Calu3 (cell line): Measurements from ENCODE around the gene ACAP2. TPM values are rescaled to one million over a fixed set of nuclear protein-coding genes. Genes with fewer than 3 reads are reported as not detected.

ENCODE experiments used
- BruUV-seq: library from RNA; stranded (reverse); fragments of 400-500 nt; replicated peaks from 2 replicates; lab custom pipeline; 2021; lab: Mats Ljungman, UMichigan
- CTCF ChIA-PET: fragments of 300-600 bp; sonication (Branson Sonifier 250); formaldehyde crosslinking; loops from one replicate; lab custom pipeline; 2022; ENCODE audit warnings: antibody characterized with exemption; lab: Charles Lee
- DNase-seq: peaks from one replicate; pipeline ENCODE4 v3.0.0; 2022
- H3K27ac Mint-ChIP-seq: one replicate; pipeline ENCODE4 v1.8.0; 2022; ENCODE audit warnings: mixed read lengths; ENCODE audit not compliant: unreplicated experiment
- H3K27me3 Mint-ChIP-seq: one replicate; pipeline ENCODE4 v1.8.0; 2022; ENCODE audit warnings: mixed read lengths; ENCODE audit not compliant: unreplicated experiment
- H3K36me3 Mint-ChIP-seq: one replicate; pipeline ENCODE4 v1.8.0; 2022; ENCODE audit warnings: mild to moderate bottlenecking, moderate library complexity, mixed read lengths; ENCODE audit not compliant: insufficient read depth, unreplicated experiment
- H3K4me1 Mint-ChIP-seq: one replicate; pipeline ENCODE4 v1.8.0; 2022; ENCODE audit warnings: mild to moderate bottlenecking, low read depth, mixed read lengths; ENCODE audit not compliant: unreplicated experiment
- H3K4me3 Mint-ChIP-seq: one replicate; pipeline ENCODE4 v1.8.0; 2022; ENCODE audit warnings: mild to moderate bottlenecking, low read depth, moderate library complexity, mixed read lengths; ENCODE audit not compliant: unreplicated experiment
- H3K9me3 Mint-ChIP-seq: one replicate; pipeline ENCODE4 v1.8.0; 2022; ENCODE audit warnings: low read depth, mixed read lengths; ENCODE audit not compliant: unreplicated experiment
- CTCF ChIP-seq: fragments of 200-600 bp; IDR thresholded peaks from one replicate; pipeline ENCODE4 v1.8.0; 2022; ENCODE audit warnings: antibody characterized with exemption; ENCODE audit not compliant: unreplicated experiment
- intact Hi-C: fragments of 100-400 bp; cut with micrococcal nuclease; formaldehyde crosslinking; loops from one replicate; pipeline ENCODE4 v1.10.0; 2022; ENCODE audit not compliant: unreplicated experiment
- total RNA-seq: library from RNA; stranded (reverse); gene quantifications from 2 replicates; pipeline ENCODE4 v1.2.3, GENCODE V29; 2022

The ACAP2 gene
- total RNA-seq, 1 experiment from 2014 or later: 74.0 TPM

GRCh38 chr3:195461594-195462307 lies 18.9 kb upstream of the ACAP2 start:
- no peak for TF ChIP-seq CTCF
- no peak overlapping the region for H3K4me3 Mint-ChIP-seq
- no peak overlapping the region for H3K27ac Mint-ChIP-seq
- intact Hi-C loops: no loop called here
- no peaks in the 10 kb centered on the region for H3K36me3 Mint-ChIP-seq
- H3K9me3 Mint-ChIP-seq: no peaks in the 10 kb centered on the region
- no TSS peak for BruUV-seq
- CTCF ChIA-PET: interaction anchor here (0.6 kb wide), 1 partner anchor 372 kb away, joined by 3 read pairs; no protein-coding TSS in a partner anchor
- no peaks in the 10 kb centered on the region for H3K27me3 Mint-ChIP-seq
- H3K4me1 Mint-ChIP-seq: peaks cover 7% of the 10 kb centered on the region
- DNase-seq: no peak

GRCh38 chr3:195460091-195460713 lies 17.4 kb upstream of the ACAP2 start:
- H3K27me3 Mint-ChIP-seq: no peaks in the 10 kb centered on the region
- intact Hi-C loops: no loop called here
- no peak overlapping the region for H3K4me3 Mint-ChIP-seq
- no peak for DNase-seq
- no peak for TF ChIP-seq CTCF
- H3K4me1 Mint-ChIP-seq: peaks cover 7% of the 10 kb centered on the region
- CTCF ChIA-PET: interaction anchor here (0.6 to 1.2 kb wide), 2 partner anchors 49 to 189 kb away, joined by 4 read pairs; partner anchors contain the start of gene XXYLT1
- no peak overlapping the region for H3K27ac Mint-ChIP-seq
- H3K36me3 Mint-ChIP-seq: no peaks in the 10 kb centered on the region
- BruUV-seq: no TSS peak
- H3K9me3 Mint-ChIP-seq: no peaks in the 10 kb centered on the region

GRCh38 chr3:195458316-195458717 lies 15.5 kb upstream of the ACAP2 start:
- H3K4me1 Mint-ChIP-seq: peaks cover 7% of the 10 kb centered on the region
- H3K9me3 Mint-ChIP-seq: no peaks in the 10 kb centered on the region
- H3K4me3 Mint-ChIP-seq: no peak overlapping the region
- H3K27ac Mint-ChIP-seq: no peak overlapping the region
- no peaks in the 10 kb centered on the region for H3K27me3 Mint-ChIP-seq
- H3K36me3 Mint-ChIP-seq: no peaks in the 10 kb centered on the region
- BruUV-seq: no TSS peak
- DNase-seq: no peak
- CTCF ChIA-PET: no interaction called here
- intact Hi-C loops: loop anchor here (1.0 kb wide), 1 partner anchor 187 kb away; the partner anchor contains the start of gene XXYLT1
- no peak for TF ChIP-seq CTCF

GRCh38 chr3:195455789-195456188 lies 13.0 kb upstream of the ACAP2 start:
- BruUV-seq: no TSS peak
- no peaks in the 10 kb centered on the region for H3K9me3 Mint-ChIP-seq
- H3K4me1 Mint-ChIP-seq: peaks cover 14% of the 10 kb centered on the region
- H3K27me3 Mint-ChIP-seq: no peaks in the 10 kb centered on the region
- CTCF ChIA-PET: interaction anchor here (0.6 kb wide), 1 partner anchor 117 kb away, joined by 4 read pairs; no protein-coding TSS in a partner anchor
- no peak overlapping the region for H3K4me3 Mint-ChIP-seq
- no peaks in the 10 kb centered on the region for H3K36me3 Mint-ChIP-seq
- no peak overlapping the region for H3K27ac Mint-ChIP-seq
- TF ChIP-seq CTCF: no peak
- intact Hi-C loops: no loop called here
- DNase-seq: no peak
